ENCODE data around the gene RRH. TPM values are rescaled to one million over a fixed set of nuclear protein-coding genes. Genes with fewer than 3 reads are reported as not detected.

RRH gene
- total and polyA plus RNA-seq, 2 donors = 0.16 TPM; not detected in 1

- WGBS = under 1% methylated on average over 53 of the region's 53 CpGs
These were observed 12.4 kb upstream of the RRH start, which contains the start of gene GAR1 for GRCh38 chr4:109815151-109816081. TSS of gene GAR1 (plus strand) at chr4:109815762. CDS start at chr4:109816165, 403 bp downstream.

GRCh38 chr4:109816082-109816442 lies 11.7 kb upstream of the RRH start:
- no peaks in the 10 kb centered on the region for H3K36me3 ChIP-seq (ENCODE audit: insufficient read depth)
- under 1% methylated on average over 19 of the region's 19 CpGs for WGBS
- peak overlapping the region; percentile 87 for H3K4me3 ChIP-seq (ENCODE audit: low read depth, low read length)
- no peaks in the 10 kb centered on the region for H3K4me1 ChIP-seq (ENCODE audit: insufficient read depth)
- DNase-seq (ENCODE audit: extremely low spot score) = no peak
- no peak overlapping the region for H3K27ac ChIP-seq (ENCODE audit: low read depth)

More at GRCh38 chr4:109815151-109816081, 12.4 kb upstream of the RRH start, which contains the start of gene GAR1:
- DNase-seq (ENCODE audit: extremely low spot score) = peak; percentile 92
- Histone ChIP-seq H3K4me1 (ENCODE audit: insufficient read depth) (no peaks in the 10 kb centered on the region), H3K36me3 (ENCODE audit: insufficient read depth) (no peaks in the 10 kb centered on the region), H3K4me3 (ENCODE audit: low read depth, low read length) (peak within 1 kb of the TSS; percentile 87), H3K27ac (ENCODE audit: low read depth) (no peak within 1 kb of the TSS)

GRCh38 chr4:109816894-109817293 lies 10.9 kb upstream of the RRH start:
- H3K27ac ChIP-seq (ENCODE audit: low read depth) = no peak overlapping the region

GRCh38 chr4:109818268-109818667 lies 9.5 kb upstream of the RRH start:
- no peak for DNase-seq (ENCODE audit: extremely low spot score)
- Histone ChIP-seq H3K36me3 (ENCODE audit: insufficient read depth) (no peaks in the 10 kb centered on the region), H3K4me1 (ENCODE audit: insufficient read depth) (no peaks in the 10 kb centered on the region), H3K27ac (ENCODE audit: low read depth) (no peak overlapping the region), H3K4me3 (ENCODE audit: low read depth, low read length) (no peak overlapping the region)
- WGBS = 95% methylated on average over 4 of the region's 4 CpGs

More at GRCh38 chr4:109816894-109817293, 10.9 kb upstream of the RRH start:
- no peaks in the 10 kb centered on the region for H3K36me3 ChIP-seq (ENCODE audit: insufficient read depth)
- 68% methylated on average over 1 of the region's 1 CpG for WGBS
- no peak for DNase-seq (ENCODE audit: extremely low spot score)
- H3K4me1 ChIP-seq (ENCODE audit: insufficient read depth) = no peaks in the 10 kb centered on the region
- H3K4me3 ChIP-seq (ENCODE audit: low read depth, low read length) = no peak overlapping the region

- H3K27ac ChIP-seq (ENCODE audit: low read depth) = no peak overlapping the region
- WGBS = 76% methylated on average over 2 of the region's 2 CpGs
- DNase-seq (ENCODE audit: extremely low spot score) = no peak
- no peaks in the 10 kb centered on the region for H3K4me1 ChIP-seq (ENCODE audit: insufficient read depth)
- H3K4me3 ChIP-seq (ENCODE audit: low read depth, low read length) = no peak overlapping the region
- peaks cover under 1% of the 10 kb centered on the region for H3K36me3 ChIP-seq (ENCODE audit: insufficient read depth)
These were observed 7.2 kb upstream of the RRH start for GRCh38 chr4:109820563-109820962.

- no peak overlapping the region for H3K4me3 ChIP-seq (ENCODE audit: low read depth, low read length)
- no peak overlapping the region for H3K27ac ChIP-seq (ENCODE audit: low read depth)
- 73% methylated on average over 2 of the region's 2 CpGs for WGBS
- peaks cover 2% of the 10 kb centered on the region for H3K36me3 ChIP-seq (ENCODE audit: insufficient read depth)
- no peaks in the 10 kb centered on the region for H3K4me1 ChIP-seq (ENCODE audit: insufficient read depth)
- DNase-seq (ENCODE audit: extremely low spot score) = no peak
These were observed 6.6 kb upstream of the RRH start for GRCh38 chr4:109821185-109821584.

GRCh38 chr4:109826719-109827118 lies 1.1 kb upstream of the RRH start:
- no peak overlapping the region for H3K4me3 ChIP-seq (ENCODE audit: low read depth, low read length)
- H3K36me3 ChIP-seq (ENCODE audit: insufficient read depth) = peaks cover 4% of the 10 kb centered on the region
- no peaks in the 10 kb centered on the region for H3K4me1 ChIP-seq (ENCODE audit: insufficient read depth)
- H3K27ac ChIP-seq (ENCODE audit: low read depth) = no peak overlapping the region
- DNase-seq (ENCODE audit: extremely low spot score) = no peak

GRCh38 chr4:109833756-109834155 lies 6.0 kb downstream of the RRH start:
- no peak overlapping the region for H3K27ac ChIP-seq (ENCODE audit: low read depth)
- H3K36me3 ChIP-seq (ENCODE audit: insufficient read depth) = peaks cover 2% of the 10 kb centered on the region
- no peak overlapping the region for H3K4me3 ChIP-seq (ENCODE audit: low read depth, low read length)
- H3K4me1 ChIP-seq (ENCODE audit: insufficient read depth) = no peaks in the 10 kb centered on the region
- WGBS = 95% methylated on average over 4 of the region's 4 CpGs
- no peak for DNase-seq (ENCODE audit: extremely low spot score)

GRCh38 chr4:109836985-109837384 lies 9.2 kb downstream of the RRH start:
- DNase-seq (ENCODE audit: extremely low spot score) = no peak
- H3K36me3 ChIP-seq (ENCODE audit: insufficient read depth) = no peaks in the 10 kb centered on the region
- no peak overlapping the region for H3K4me3 ChIP-seq (ENCODE audit: low read depth, low read length)
- H3K27ac ChIP-seq (ENCODE audit: low read depth) = no peak overlapping the region
- 56% methylated on average over 3 of the region's 3 CpGs for WGBS
- H3K4me1 ChIP-seq (ENCODE audit: insufficient read depth) = no peaks in the 10 kb centered on the region

GRCh38 chr4:109846395-109847098 lies 18.8 kb downstream of the RRH start:
- H3K4me3 ChIP-seq (ENCODE audit: low read depth, low read length) = no peak overlapping the region
- no peak overlapping the region for H3K27ac ChIP-seq (ENCODE audit: low read depth)
- DNase-seq (ENCODE audit: extremely low spot score) = no peak
- peaks cover 2% of the 10 kb centered on the region for H3K36me3 ChIP-seq (ENCODE audit: insufficient read depth)
- H3K4me1 ChIP-seq (ENCODE audit: insufficient read depth) = no peaks in the 10 kb centered on the region
- 25% methylated on average over 6 of the region's 6 CpGs for WGBS

GRCh38 chr4:109847896-109848442 lies 20.2 kb downstream of the RRH start, which contains the start of gene LRIT3:
TSS of gene LRIT3 (plus strand) at chr4:109848107. CDS start at chr4:109848202, 95 bp downstream.
- H3K4me3 ChIP-seq (ENCODE audit: low read depth, low read length) = no peak within 1 kb of the TSS
- no peaks in the 10 kb centered on the region for H3K36me3 ChIP-seq (ENCODE audit: insufficient read depth)
- H3K27ac ChIP-seq (ENCODE audit: low read depth) = no peak within 1 kb of the TSS
- no peaks in the 10 kb centered on the region for H3K4me1 ChIP-seq (ENCODE audit: insufficient read depth)
- no peak for DNase-seq (ENCODE audit: extremely low spot score)
- WGBS = 63% methylated on average over 5 of the region's 5 CpGs

GRCh38 chr4:109848501-109848900 lies 20.7 kb downstream of the RRH start:
- no peak overlapping the region for H3K27ac ChIP-seq (ENCODE audit: low read depth)
- DNase-seq (ENCODE audit: extremely low spot score) = no peak
- 67% methylated on average over 2 of the region's 2 CpGs for WGBS
- H3K4me3 ChIP-seq (ENCODE audit: low read depth, low read length) = no peak overlapping the region
- H3K4me1 ChIP-seq (ENCODE audit: insufficient read depth) = no peaks in the 10 kb centered on the region
- no peaks in the 10 kb centered on the region for H3K36me3 ChIP-seq (ENCODE audit: insufficient read depth)

GRCh38 chr4:109850601-109851000 lies 22.8 kb downstream of the RRH start:
- DNase-seq (ENCODE audit: extremely low spot score) = no peak
- Histone ChIP-seq H3K27ac (ENCODE audit: low read depth) (no peak overlapping the region), H3K36me3 (ENCODE audit: insufficient read depth) (no peaks in the 10 kb centered on the region), H3K4me1 (ENCODE audit: insufficient read depth) (no peaks in the 10 kb centered on the region), H3K4me3 (ENCODE audit: low read depth, low read length) (no peak overlapping the region)
- 83% methylated on average over 5 of the region's 5 CpGs for WGBS
